Caco-2 (cell line): Measurements from ENCODE around the gene CUEDC2. TPM values are rescaled to one million over a fixed set of nuclear protein-coding genes. Genes with fewer than 3 reads are reported as not detected.

ENCODE experiments used
- BruUV-seq: library from RNA; stranded (reverse); fragments of 400-500 nt; replicated peaks from 2 replicates; lab custom pipeline; 2021; lab: Mats Ljungman, UMichigan
- CTCF ChIA-PET: fragments of 300-600 bp; sonication (Branson Sonifier 250); formaldehyde crosslinking; loops from one replicate; lab custom pipeline; 2022; ENCODE audit warnings: antibody characterized with exemption; lab: Charles Lee
- POLR2A ChIA-PET: fragments of 300-600 bp; sonication (Branson Sonifier 250); formaldehyde crosslinking; loops from one replicate; lab custom pipeline; 2022; ENCODE audit warnings: antibody characterized with exemption; lab: Charles Lee
- DNase-seq, 2 experiments: peaks; one replicate each; pipeline versions ENCODE4 v3.0.0 to v3.0.0-alpha.2; 2020 to 2022
- H3K27me3 ChIP-seq: replicated peaks from 2 replicates; pipeline ENCODE4 v1.6.0; 2011; ENCODE audit warnings: low read length; ENCODE audit not compliant: control insufficient read depth, insufficient read depth
- H3K36me3 ChIP-seq: 2 replicates; pipeline ENCODE4 v1.5.1; 2011; ENCODE audit warnings: low read length; ENCODE audit not compliant: control insufficient read depth, insufficient read depth
- H3K4me1 ChIP-seq: fragments of 250-450 bp; sonication (Bioruptor Pico); 2 replicates; pipeline ENCODE4 v1.5.1; 2020; ENCODE audit warnings: mild to moderate bottlenecking
- H3K4me3 ChIP-seq: 2 replicates; pipeline ENCODE4 v1.5.1; 2011; ENCODE audit warnings: low read depth, mild to moderate bottlenecking, control low read depth, low read length
- H3K9me3 ChIP-seq: fragments of 250-450 bp; sonication (Bioruptor Pico); 2 replicates; pipeline ENCODE4 v1.5.1; 2020; ENCODE audit warnings: mild to moderate bottlenecking, moderate library complexity
- H3K27ac Mint-ChIP-seq: one replicate; pipeline ENCODE4 v1.8.0; 2022; ENCODE audit warnings: mixed read lengths; ENCODE audit not compliant: unreplicated experiment
- H3K27me3 Mint-ChIP-seq: one replicate; pipeline ENCODE4 v1.8.0; 2022; ENCODE audit warnings: mixed read lengths; ENCODE audit not compliant: insufficient read depth, unreplicated experiment
- H3K36me3 Mint-ChIP-seq: one replicate; pipeline ENCODE4 v1.8.0; 2022; ENCODE audit warnings: mild to moderate bottlenecking, mixed read lengths; ENCODE audit not compliant: insufficient read depth, unreplicated experiment
- H3K4me1 Mint-ChIP-seq: one replicate; pipeline ENCODE4 v1.8.0; 2022; ENCODE audit warnings: low read depth, mixed read lengths; ENCODE audit not compliant: unreplicated experiment
- H3K4me3 Mint-ChIP-seq: one replicate; pipeline ENCODE4 v1.8.0; 2022; ENCODE audit warnings: mild to moderate bottlenecking, moderate library complexity, mixed read lengths; ENCODE audit not compliant: unreplicated experiment
- H3K9me3 Mint-ChIP-seq: one replicate; pipeline ENCODE4 v1.8.0; 2022; ENCODE audit warnings: mixed read lengths; ENCODE audit not compliant: unreplicated experiment
- CTCF ChIP-seq, 2 experiments: fragments of 200-600 bp in 1 of 2; IDR thresholded peaks; 1 replicate in 1 of 2; 2 replicates in 1 of 2; pipeline versions ENCODE4 v1.5.1 to v1.8.0; 2011 to 2022; ENCODE audit warnings: antibody characterized with exemption in 1 of 2, control low read depth in 1 of 2, inconsistent platforms in 1 of 2, low read depth in 1 of 2, low read length in 1 of 2, mild to moderate bottlenecking in 1 of 2, moderate library complexity in 1 of 2; ENCODE audit not compliant: insufficient read depth in 1 of 2, severe bottlenecking in 1 of 2, unreplicated experiment in 1 of 2
- intact Hi-C: fragments of 100-400 bp; cut with micrococcal nuclease; formaldehyde crosslinking; loops from one replicate; pipeline ENCODE4 v1.10.0; 2022; ENCODE audit not compliant: unreplicated experiment
- total RNA-seq: library from RNA; stranded (reverse); gene quantifications from 2 replicates; pipeline ENCODE4 v1.2.3, GENCODE V29; 2022

The CUEDC2 gene
- total RNA-seq, 1 experiment from 2014 or later: 32.1 TPM

GRCh38 chr10:102434394-102435132 lies 2.2 kb upstream of the CUEDC2 start:
- Mint-ChIP-seq H3K36me3 (no peaks in the 10 kb centered on the region), H3K9me3 (no peaks in the 10 kb centered on the region), H3K27ac (peak overlapping the region; percentile 61), H3K4me1 (peaks cover 32% of the 10 kb centered on the region), H3K4me3 (peak overlapping the region; percentile 25), H3K27me3 (no peaks in the 10 kb centered on the region)
- intact Hi-C loops: no loop called here
- Histone ChIP-seq H3K4me3 (no peak overlapping the region), H3K9me3 (no peaks in the 10 kb centered on the region), H3K27me3 (no peaks in the 10 kb centered on the region), H3K36me3 (no peaks in the 10 kb centered on the region), H3K4me1 (peaks cover 11% of the 10 kb centered on the region)
- DNase-seq: peak; percentile 73 to 76
- ChIA-PET CTCF (interaction anchor here (0.6 to 1.1 kb wide), 4 partner anchors 11 to 180 kb away, joined by 3 to 7 read pairs (median 4); no protein-coding TSS in a partner anchor), POLR2A (interaction anchor here (0.9 kb wide), 1 partner anchor 16 kb away, joined by 5 read pairs; the partner anchor contains the start of gene C10orf95)
- BruUV-seq: no TSS peak
- no peak for TF ChIP-seq CTCF (IDR thresholded peaks at IDR 0.05; ENCODE audit: insufficient read depth in 1 of 2, low read depth in 1 of 2, low read length in 1 of 2, severe bottlenecking in 1 of 2, unreplicated experiment in 1 of 2)

DNA sequence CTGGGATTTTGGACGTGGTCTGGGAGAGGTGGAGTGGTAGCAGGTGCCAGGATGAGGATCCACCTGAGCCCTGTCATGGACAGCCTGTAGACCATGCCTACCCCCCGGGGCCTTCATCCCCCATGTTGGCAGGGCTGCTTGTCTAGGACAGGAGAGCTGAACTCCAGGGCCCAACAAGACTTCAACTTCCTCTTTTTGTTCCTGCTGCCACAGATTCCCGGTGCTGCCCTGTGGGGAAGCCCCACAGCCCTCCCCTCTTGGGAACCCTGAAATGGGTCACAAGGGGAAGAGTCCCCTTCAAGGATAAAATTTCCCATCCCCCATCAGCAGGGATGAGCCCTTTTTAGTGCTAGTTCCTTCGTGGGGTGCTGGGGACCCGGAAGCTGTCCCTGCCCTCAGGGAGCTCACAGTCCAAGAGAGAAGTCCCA lies 1.3 kb upstream of the CUEDC2 start:
- POLR2A ChIA-PET: no interaction called here
- CTCF ChIA-PET: interaction anchor here (2.2 kb wide), 1 partner anchor 12 kb away, joined by 37 read pairs; the partner anchor contains the start of gene FBXL15
- no peaks in the 10 kb centered on the region for H3K36me3 ChIP-seq
- peaks cover 32% of the 10 kb centered on the region for H3K4me1 Mint-ChIP-seq
- no peaks in the 10 kb centered on the region for H3K9me3 ChIP-seq
- no peaks in the 10 kb centered on the region for H3K9me3 Mint-ChIP-seq
- H3K4me1 ChIP-seq: peaks cover 11% of the 10 kb centered on the region
- no peaks in the 10 kb centered on the region for H3K27me3 Mint-ChIP-seq
- H3K27me3 ChIP-seq: no peaks in the 10 kb centered on the region
- H3K4me3 Mint-ChIP-seq: peak overlapping the region; percentile 73
- peak overlapping the region; percentile 65 for H3K27ac Mint-ChIP-seq
- BruUV-seq: no TSS peak
- DNase-seq: no peak
- no peaks in the 10 kb centered on the region for H3K36me3 Mint-ChIP-seq
- intact Hi-C loops: loop anchor here (2.0 kb wide), 1 partner anchor 69 kb away; the partner anchor contains the start of genes ACTR1A and SUFU
- no peak for TF ChIP-seq CTCF (IDR thresholded peaks at IDR 0.05; ENCODE audit: insufficient read depth in 1 of 2, low read depth in 1 of 2, low read length in 1 of 2, severe bottlenecking in 1 of 2, unreplicated experiment in 1 of 2)
- H3K4me3 ChIP-seq: no peak overlapping the region

- POLR2A ChIA-PET: interaction anchor here (0.7 to 2.2 kb wide), 5 partner anchors 9 to 71 kb away, joined by 4 to 21 read pairs (median 6); partner anchors contain the start of genes ACTR1A, C10orf95, FBXL15 and NFKB2
Observed at GRCh38 chr10:102431452-102432124, 786 bp downstream of the CUEDC2 start.

More at GRCh38 chr10:102431452-102432124, 786 bp downstream of the CUEDC2 start:
- Mint-ChIP-seq H3K4me1 (peaks cover 28% of the 10 kb centered on the region), H3K4me3 (peak overlapping the region; percentile 73), H3K27ac (peak overlapping the region; percentile 65), H3K36me3 (no peaks in the 10 kb centered on the region), H3K27me3 (no peaks in the 10 kb centered on the region), H3K9me3 (no peaks in the 10 kb centered on the region)
- Histone ChIP-seq H3K27me3 (no peaks in the 10 kb centered on the region), H3K36me3 (no peaks in the 10 kb centered on the region), H3K9me3 (no peaks in the 10 kb centered on the region), H3K4me3 (peak overlapping the region; percentile 77), H3K4me1 (peaks cover 11% of the 10 kb centered on the region)
- no TSS peak for BruUV-seq
- DNase-seq: peak in 1 of 2 experiments; percentile 23
- intact Hi-C loops: loop anchor here (1.0 to 2.0 kb wide), 5 partner anchors 9 to 71 kb away; partner anchors contain the start of genes ACTR1A and SUFU
- no peak for TF ChIP-seq CTCF (IDR thresholded peaks at IDR 0.05; ENCODE audit: insufficient read depth in 1 of 2, low read depth in 1 of 2, low read length in 1 of 2, severe bottlenecking in 1 of 2, unreplicated experiment in 1 of 2)
- CTCF ChIA-PET: interaction anchor here (1.0 to 2.2 kb wide), 5 partner anchors 10 to 202 kb away, joined by 3 to 37 read pairs (median 6); partner anchors contain the start of genes ACTR1A and FBXL15
